SW 1271 (cell line): Measurements from ENCODE around the gene MBP.

Source experiments
- DNase-seq, 2 experiments: peaks; one replicate each; lab custom pipeline; 2025; lab: John Stamatoyannopoulos, UW

MBP gene

GRCh38 chr18:77100751-77101355 is 31.7 kb downstream of the MBP start:
- no peak for DNase-seq

GRCh38 chr18:77099485-77100370 is 32.9 kb downstream of the MBP start:
- no peak for DNase-seq

GRCh38 chr18:77098538-77099174 is 33.9 kb downstream of the MBP start:
- no peak for DNase-seq

GRCh38 chr18:77098029-77098428 is 34.6 kb downstream of the MBP start:
- no peak for DNase-seq

- no peak for DNase-seq
Measured at GRCh38 chr18:77096936-77097886, 35.4 kb downstream of the MBP start.

GRCh38 chr18:77095391-77096371 is 36.9 kb downstream of the MBP start:
- no peak for DNase-seq

GRCh38 chr18:77093586-77093985 is 39.0 kb downstream of the MBP start:
- DNase-seq = no peak

GRCh38 chr18:77093067-77093430 is 39.5 kb downstream of the MBP start:
- DNase-seq = no peak

- no peak for DNase-seq
Measured at GRCh38 chr18:77092104-77093066, 40.2 kb downstream of the MBP start.

GRCh38 chr18:77091366-77091765 is 41.2 kb downstream of the MBP start:
- DNase-seq = no peak

- no peak for DNase-seq
Measured at GRCh38 chr18:77090546-77091174, 41.9 kb downstream of the MBP start.

GRCh38 chr18:77089723-77090285 is 42.8 kb downstream of the MBP start:
- DNase-seq = no peak

- no peak for DNase-seq
Measured at GRCh38 chr18:77088963-77089722, 43.4 kb downstream of the MBP start.

- no peak for DNase-seq
Measured at GRCh38 chr18:77087393-77088141, 45.0 kb downstream of the MBP start.

- no peak for DNase-seq
Measured at GRCh38 chr18:77086656-77087392, 45.8 kb downstream of the MBP start.

- DNase-seq = no peak
Measured at GRCh38 chr18:77086034-77086433, 46.5 kb downstream of the MBP start.

GRCh38 chr18:77084688-77085035 is 47.9 kb downstream of the MBP start:
- no peak for DNase-seq
